SK-N-SH (cell line): Measurements from ENCODE around the gene DSTN.

Source experiments
- CTCF ChIP-seq: fragments of 200-600 bp; sonication (generic); IDR thresholded peaks from 2 replicates; pipeline ENCODE4 v1.6.1; 2017; ENCODE audit warnings: antibody characterized with exemption, mild to moderate bottlenecking, moderate library complexity
- EP300 ChIP-seq, 2 experiments: IDR thresholded peaks; 2 replicates each; pipeline versions ENCODE4 v1.4.0 to v1.6.1; 2012; ENCODE audit warnings: borderline replicate concordance in 1 of 2, low read depth in 1 of 2, low read length in 1 of 2
- FOXJ3 ChIP-seq: sonication (generic); formaldehyde crosslinking; IDR thresholded peaks from 2 replicates; pipeline ENCODE4 v1.5.1; 2020; ENCODE audit warnings: mild to moderate bottlenecking, missing genetic modification reagents
- FOXM1 ChIP-seq: IDR thresholded peaks from 2 replicates; pipeline ENCODE4 v1.4.0; 2012; ENCODE audit warnings: low read depth, mild to moderate bottlenecking
- MAX ChIP-seq: IDR thresholded peaks from 2 replicates; pipeline ENCODE4 v1.4.0; 2012; ENCODE audit warnings: low read depth
- REST ChIP-seq: IDR thresholded peaks from 2 replicates; pipeline ENCODE4 v1.6.1; 2012; ENCODE audit warnings: mild to moderate bottlenecking, low read depth, low read length, moderate library complexity
- RFX5 ChIP-seq: IDR thresholded peaks from 2 replicates; pipeline ENCODE4 v1.6.1; 2012; ENCODE audit warnings: mild to moderate bottlenecking, improper control_type of control experiment, low read length
- TAF1 ChIP-seq: IDR thresholded peaks from 2 replicates; pipeline ENCODE4 v1.6.1; 2012; ENCODE audit warnings: low read depth, mild to moderate bottlenecking, low read length, moderate library complexity, borderline replicate concordance
- TCF12 ChIP-seq: IDR thresholded peaks from 2 replicates; pipeline ENCODE4 v1.4.0; 2012
- TEAD4 ChIP-seq: IDR thresholded peaks from 2 replicates; pipeline ENCODE4 v1.4.0; 2012; ENCODE audit warnings: mild to moderate bottlenecking, borderline replicate concordance; ENCODE audit not compliant: insufficient read depth
- USF2 ChIP-seq: fragments of 150-350 bp; IDR thresholded peaks from 2 replicates; pipeline ENCODE4 v1.6.1; 2017; ENCODE audit warnings: antibody characterized with exemption, low read length, low read depth, borderline replicate concordance
- ZBTB33 ChIP-seq: IDR thresholded peaks from 2 replicates; pipeline ENCODE4 v1.4.0; 2012; ENCODE audit warnings: low read depth, borderline replicate concordance

- TF ChIP-seq TEAD4 (no peak), CTCF (no peak), USF2 (no peak), REST (no peak), FOXM1 (no peak), TAF1 (no peak), RFX5 (no peak), ZBTB33 (no peak), TCF12 (no peak), FOXJ3 (no peak), EP300 (IDR thresholded peaks at IDR 0.05; ENCODE audit: borderline replicate concordance in 1 of 2, low read depth in 1 of 2, low read length in 1 of 2) (no peak), MAX (no peak)
Observed at GRCh38 chr20:17593902-17594301, 24.0 kb downstream of the DSTN start.
